Thoracic aorta (tissue), 2 donors: Measurements from ENCODE around the gene CDHR2. TPM values are rescaled to one million over a fixed set of nuclear protein-coding genes. Genes with fewer than 3 reads are reported as not detected.

Source experiments
- ATAC-seq: fragments of 150-250 bp; one replicate; pipeline ENCODE4 v1.8.0; 2017; ENCODE audit warnings: low read depth; ENCODE audit not compliant: insufficient number of reproducible peaks, low FRiP score
- DNase-seq: peaks from one replicate; pipeline ENCODE4 v3.0.0-alpha.2; 2020; ENCODE audit warnings: low spot score
- H3K27ac ChIP-seq, 2 donors: fragments of 200-600 bp; sonication (generic); 1 replicate in 1 of 2; 2 replicates in 1 of 2; pipeline ENCODE4 v1.5.1; 2016; ENCODE audit warnings: mild to moderate bottlenecking in 2 of 2, moderate library complexity in 2 of 2
- H3K27me3 ChIP-seq: fragments of 200-600 bp; sonication (generic); replicated peaks from 2 replicates; pipeline ENCODE4 v1.6.0; 2016; ENCODE audit warnings: mild to moderate bottlenecking; ENCODE audit not compliant: insufficient read depth
- H3K36me3 ChIP-seq: fragments of 200-600 bp; sonication (generic); one replicate; pipeline ENCODE4 v1.5.1; 2016
- H3K4me1 ChIP-seq, 2 donors: fragments of 200-600 bp; sonication (generic); 1 replicate in 1 of 2; 2 replicates in 1 of 2; pipeline versions ENCODE4 v1.5.1 to v1.6.0; 2016; ENCODE audit warnings: low read depth in 2 of 2, mild to moderate bottlenecking in 1 of 2; ENCODE audit not compliant: control insufficient read depth in 1 of 2
- H3K4me3 ChIP-seq: fragments of 200-600 bp; sonication (generic); 2 replicates; pipeline ENCODE4 v1.5.1; 2016; ENCODE audit warnings: mild to moderate bottlenecking
- H3K9me3 ChIP-seq: fragments of 200-600 bp; sonication (generic); 2 replicates; pipeline ENCODE4 v1.5.1; 2016
- CTCF ChIP-seq: fragments of 200-600 bp; sonication (generic); IDR thresholded peaks from one replicate; pipeline ENCODE4 v1.5.1; 2019; ENCODE audit warnings: antibody characterized with exemption
- total RNA-seq, 2 donors: library from RNA; depleted of rRNA; stranded (reverse); fragments of >200 nt; gene quantifications; one replicate each; pipeline versions ENCODE4 v1.1.0 to v1.2.3, GENCODE V29; 2016

Gene CDHR2
- total RNA-seq, 2 donors from 2014 or later = not detected

- H3K27ac ChIP-seq = no peak overlapping the region
- peaks cover 35% of the 10 kb centered on the region for H3K36me3 ChIP-seq
- H3K4me3 ChIP-seq = no peak overlapping the region
- DNase-seq = no peak
- no peaks in the 10 kb centered on the region for H3K9me3 ChIP-seq
- TF ChIP-seq CTCF = no peak
- H3K27me3 ChIP-seq = no peaks in the 10 kb centered on the region
- H3K4me1 ChIP-seq = peaks cover 12 to 16% of the 10 kb centered on the region in 2 donors
- ATAC-seq = no peak
These were observed 19.9 kb upstream of the CDHR2 start for GRCh38 chr5:176529116-176529740.

GRCh38 chr5:176529741-176530141, 19.4 kb upstream of the CDHR2 start:
- Histone ChIP-seq H3K27ac (no peak overlapping the region), H3K9me3 (no peaks in the 10 kb centered on the region), H3K4me1 (peaks cover 17 to 22% of the 10 kb centered on the region in 2 donors), H3K36me3 (peaks cover 35% of the 10 kb centered on the region), H3K4me3 (no peak overlapping the region), H3K27me3 (no peaks in the 10 kb centered on the region)
- TF ChIP-seq CTCF = no peak
- no peak for ATAC-seq
- no peak for DNase-seq

- TF ChIP-seq CTCF = no peak
- no peak for DNase-seq
- H3K36me3 ChIP-seq = peaks cover 35% of the 10 kb centered on the region
- H3K9me3 ChIP-seq = no peaks in the 10 kb centered on the region
- H3K27me3 ChIP-seq = no peaks in the 10 kb centered on the region
- H3K4me1 ChIP-seq = peaks cover 23 to 29% of the 10 kb centered on the region in 2 donors
- no peak overlapping the region for H3K4me3 ChIP-seq
- H3K27ac ChIP-seq = no peak overlapping the region
- no peak for ATAC-seq
These were observed 18.7 kb upstream of the CDHR2 start for GRCh38 chr5:176530393-176530982.

GRCh38 chr5:176530983-176531901, 17.9 kb upstream of the CDHR2 start:
- H3K4me3 ChIP-seq = no peak overlapping the region
- no peak for TF ChIP-seq CTCF
- no peak for ATAC-seq
- H3K27ac ChIP-seq = no peak overlapping the region
- H3K4me1 ChIP-seq = peaks cover 28 to 36% of the 10 kb centered on the region in 2 donors
- H3K27me3 ChIP-seq = no peaks in the 10 kb centered on the region
- no peaks in the 10 kb centered on the region for H3K9me3 ChIP-seq
- DNase-seq = no peak
- H3K36me3 ChIP-seq = peaks cover 35% of the 10 kb centered on the region

- Histone ChIP-seq H3K4me3 (no peak overlapping the region), H3K36me3 (peaks cover 35% of the 10 kb centered on the region), H3K9me3 (no peaks in the 10 kb centered on the region), H3K27me3 (no peaks in the 10 kb centered on the region), H3K4me1 (peaks cover 28 to 36% of the 10 kb centered on the region in 2 donors), H3K27ac (no peak overlapping the region)
- TF ChIP-seq CTCF = no peak
- DNase-seq (no peak), ATAC-seq (no peak)
These were observed 17.1 kb upstream of the CDHR2 start for GRCh38 chr5:176531902-176532493.
